Measurements from ENCODE around the gene IL1B. TPM values are rescaled to one million over a fixed set of nuclear protein-coding genes. Genes with fewer than 3 reads are reported as not detected.
"Not testable (repeated sequence)": the region's sequence is repeated elsewhere in the genome, so short reads cannot be mapped to it uniquely, and the experiment has no call there.

Gene IL1B
- total RNA-seq, 1 donor from 2014 or later, result 0.27 TPM

- H3K4me1 ChIP-seq, result no peaks in the 10 kb centered on the region
- peaks cover 47% of the 10 kb centered on the region for H3K27me3 ChIP-seq (ENCODE audit: low read depth)
- H3K4me3 ChIP-seq, result no peak overlapping the region
- no peaks in the 10 kb centered on the region for H3K36me3 ChIP-seq
- H3K27ac ChIP-seq (replicated peaks), result no peak overlapping the region
- no peaks in the 10 kb centered on the region for H3K9me3 ChIP-seq (replicated peaks)
- DNase-seq, result no peak
- TF ChIP-seq CTCF (IDR thresholded peaks at IDR 0.05; ENCODE audit: borderline replicate concordance), result no peak
- intact Hi-C loops (cut with micrococcal nuclease), result no loop called here
These were observed 1.5 kb downstream of the IL1B start for GRCh38 chr2:112835061-112835501.

- no peak overlapping the region for H3K27ac ChIP-seq (replicated peaks)
- no peaks in the 10 kb centered on the region for H3K36me3 ChIP-seq
- intact Hi-C loops (cut with micrococcal nuclease), result no loop called here
- no peak for DNase-seq
- H3K4me3 ChIP-seq, result no peak overlapping the region
- no peak for TF ChIP-seq CTCF (IDR thresholded peaks at IDR 0.05; ENCODE audit: borderline replicate concordance)
- H3K9me3 ChIP-seq (replicated peaks), result no peaks in the 10 kb centered on the region
- H3K27me3 ChIP-seq (ENCODE audit: low read depth), result peaks cover 45% of the 10 kb centered on the region
- H3K4me1 ChIP-seq, result no peaks in the 10 kb centered on the region
These were observed 2.1 kb downstream of the IL1B start for GRCh38 chr2:112834396-112835037.

- intact Hi-C loops (cut with micrococcal nuclease), result no loop called here
- Histone ChIP-seq H3K9me3 (replicated peaks) (no peaks in the 10 kb centered on the region), H3K36me3 (no peaks in the 10 kb centered on the region), H3K4me1 (no peaks in the 10 kb centered on the region), H3K27me3 (ENCODE audit: low read depth) (peaks cover 42% of the 10 kb centered on the region), H3K27ac (replicated peaks) (no peak overlapping the region), H3K4me3 (no peak overlapping the region)
- no peak for TF ChIP-seq CTCF (IDR thresholded peaks at IDR 0.05; ENCODE audit: borderline replicate concordance)
- no peak for DNase-seq
These were observed 2.6 kb downstream of the IL1B start for GRCh38 chr2:112833976-112834375.

GRCh38 chr2:112833639-112833931, 3.0 kb downstream of the IL1B start:
- H3K27me3 ChIP-seq (ENCODE audit: low read depth), result peaks cover 39% of the 10 kb centered on the region
- intact Hi-C loops (cut with micrococcal nuclease); H3K4me3 ChIP-seq; H3K27ac ChIP-seq (replicated peaks); DNase-seq; H3K36me3 ChIP-seq; H3K9me3 ChIP-seq (replicated peaks); H3K4me1 ChIP-seq: not testable (repeated sequence)

- no peaks in the 10 kb centered on the region for H3K4me1 ChIP-seq
- no peak overlapping the region for H3K4me3 ChIP-seq
- DNase-seq, result no peak
- no peak for TF ChIP-seq CTCF (IDR thresholded peaks at IDR 0.05; ENCODE audit: borderline replicate concordance)
- H3K27me3 ChIP-seq (ENCODE audit: low read depth), result peaks cover 34% of the 10 kb centered on the region
- H3K9me3 ChIP-seq (replicated peaks), result no peaks in the 10 kb centered on the region
- H3K36me3 ChIP-seq, result no peaks in the 10 kb centered on the region
- H3K27ac ChIP-seq (replicated peaks), result no peak overlapping the region
- intact Hi-C loops (cut with micrococcal nuclease), result no loop called here
These were observed 3.5 kb downstream of the IL1B start for GRCh38 chr2:112832841-112833638.
